Lower leg skin (tissue), 3 donors: Measurements from ENCODE around the gene LAMP1.

ENCODE experiments used
- CTCF ChIP-seq, 3 donors: fragments of 450-650 bp; IDR thresholded peaks; one replicate each; pipeline ENCODE4 v1.5.1; 2016; ENCODE audit warnings: antibody characterized with exemption in 3 of 3, mild to moderate bottlenecking in 3 of 3, moderate library complexity in 2 of 3
- POLR2A ChIP-seq, 2 donors: fragments of 450-650 bp; IDR thresholded peaks; one replicate each; pipeline ENCODE4 v1.6.1; 2016 to 2017; ENCODE audit warnings: antibody characterized with exemption in 2 of 2, mild to moderate bottlenecking in 1 of 2, moderate library complexity in 1 of 2

DNA sequence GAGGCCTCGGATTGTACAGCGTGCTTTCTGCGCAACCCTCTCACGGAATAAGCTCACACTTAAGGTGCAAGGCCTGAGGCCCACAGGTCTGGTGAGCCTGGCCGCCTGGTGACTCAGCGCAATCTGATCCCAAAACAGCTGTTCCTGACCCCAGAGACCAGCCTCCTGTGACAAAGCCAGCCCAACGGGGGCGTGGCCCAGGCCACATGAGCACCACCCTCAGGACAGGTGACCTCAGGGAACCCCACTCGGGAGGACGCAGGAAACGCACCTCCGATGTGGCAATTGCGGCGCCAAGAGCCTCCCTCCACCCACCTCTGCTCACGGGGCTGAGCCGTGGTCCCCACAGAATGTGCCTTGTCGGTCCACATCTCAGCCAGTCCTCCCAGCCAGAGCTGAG is 40.5 kb downstream of the LAMP1 start:
- TF ChIP-seq CTCF (IDR thresholded peaks at IDR 0.05), result no peak
- no peak for TF ChIP-seq POLR2A (IDR thresholded peaks at IDR 0.05)
